K562 (cell line): ENCODE results near the gene YPEL1. TPM values are rescaled to one million over a fixed set of nuclear protein-coding genes. Genes with fewer than 3 reads are reported as not detected.
A peak's percentile ranks its signal among the peaks of the same experiment; 100 is the strongest.

Source experiments
- CHD1 ChIP-seq: fragments of 200-600 bp; sonication (generic); IDR thresholded peaks from one replicate; pipeline ENCODE4 v1.6.1; 2012; ENCODE audit warnings: mild to moderate bottlenecking, moderate library complexity, low read length, inconsistent platforms
- COPS2 ChIP-seq: fragments of 450-650 bp; conservative IDR thresholded peaks from 2 replicates; pipeline ENCODE4 v1.6.1; 2016; ENCODE audit warnings: mild to moderate bottlenecking, moderate library complexity
- FOXM1 ChIP-seq, 2 experiments: fragments of 450-650 bp in 1 of 2; sonication (generic) in 1 of 2; formaldehyde crosslinking in 1 of 2; IDR thresholded peaks; 2 replicates each; pipeline versions ENCODE4 v1.6.1 to v1.9.0; 2017 to 2022; ENCODE audit warnings: low read depth in 2 of 2, mild to moderate bottlenecking in 2 of 2, missing genetic modification reagents in 1 of 2, moderate library complexity in 1 of 2
- JUNB ChIP-seq: fragments of 450-650 bp; formaldehyde crosslinking; conservative IDR thresholded peaks from 2 replicates; pipeline ENCODE4 v1.4.0; 2020; ENCODE audit warnings: mild to moderate bottlenecking
- MYBL2 ChIP-seq, 2 experiments: fragments of 450-650 bp in 1 of 2; sonication (generic) in 1 of 2; formaldehyde crosslinking in 1 of 2; IDR thresholded peaks; 2 replicates each; pipeline versions ENCODE4 v1.6.1 to v1.8.1; 2017 to 2022; ENCODE audit warnings: borderline replicate concordance in 1 of 2, inconsistent platforms in 1 of 2, low read depth in 1 of 2, mild to moderate bottlenecking in 1 of 2, missing genetic modification reagents in 1 of 2, moderate library complexity in 1 of 2
- MYNN ChIP-seq, 2 experiments: sonication (generic); formaldehyde crosslinking in 1 of 2; IDR thresholded peaks; 2 replicates each; pipeline versions ENCODE4 v1.5.0 to v1.6.1; 2016 to 2020; ENCODE audit warnings: antibody characterized with exemption in 1 of 2, missing genetic modification reagents in 1 of 2
- NFIC ChIP-seq: fragments of 450-650 bp; IDR thresholded peaks from 2 replicates; pipeline ENCODE4 v1.6.1; 2017; ENCODE audit warnings: mild to moderate bottlenecking, inconsistent platforms
- RAD21 ChIP-seq, 2 experiments: fragments of 250-450 bp in 1 of 2; fragments of 450-650 bp in 1 of 2; sonication (Bioruptor Pico) in 1 of 2; formaldehyde crosslinking in 1 of 2; IDR thresholded peaks in 1 of 2; conservative IDR thresholded peaks in 1 of 2; 2 replicates each; pipeline versions ENCODE4 v1.4.0 to v1.8.0; 2020 to 2022; ENCODE audit warnings: mild to moderate bottlenecking in 2 of 2, moderate library complexity in 1 of 2
- TAF1 ChIP-seq: IDR thresholded peaks from 2 replicates; pipeline ENCODE4 v1.6.1; 2011; ENCODE audit warnings: mild to moderate bottlenecking, low read length, moderate library complexity; ENCODE audit not compliant: insufficient read depth, control insufficient read depth, severe bottlenecking; ENCODE audit errors: extremely low read depth
- XRCC4 ChIP-seq: IDR thresholded peaks from one replicate; pipeline ENCODE4 v1.6.1; 2011; ENCODE audit not compliant: insufficient read depth, insufficient read length; ENCODE audit errors: extremely low read depth
- ZFP36 ChIP-seq: fragments of 150-350 bp; IDR thresholded peaks from 2 replicates; pipeline ENCODE4 v1.6.1; 2018; ENCODE audit warnings: low read length, low read depth; ENCODE audit not compliant: partially characterized antibody
- ZKSCAN3 ChIP-seq: fragments of 250-450 bp; sonication (Bioruptor Pico); IDR thresholded peaks from 2 replicates; pipeline ENCODE4 v1.4.0; 2020
- ZNF124 ChIP-seq: sonication (generic); formaldehyde crosslinking; IDR thresholded peaks from 2 replicates; pipeline ENCODE4 v1.8.1; 2022; ENCODE audit warnings: missing genetic modification reagents
- ZNF282 ChIP-seq: sonication (generic); formaldehyde crosslinking; IDR thresholded peaks from 2 replicates; pipeline ENCODE4 v1.8.1; 2023; ENCODE audit warnings: missing genetic modification reagents
- ZNF347 ChIP-seq: fragments of 450-650 bp; formaldehyde crosslinking; IDR thresholded peaks from 2 replicates; pipeline ENCODE4 v1.4.0; 2020; ENCODE audit warnings: low read depth, mild to moderate bottlenecking, moderate library complexity
- ZNF354B ChIP-seq: fragments of 250-450 bp; sonication (Bioruptor Pico); IDR thresholded peaks from 2 replicates; pipeline ENCODE4 v1.4.0; 2020
- ZNF75A ChIP-seq: fragments of 450-650 bp; formaldehyde crosslinking; IDR thresholded peaks from 2 replicates; pipeline ENCODE4 v1.4.0; 2020; ENCODE audit warnings: mild to moderate bottlenecking
- polyA plus RNA-seq, 8 experiments: library from polyadenylated mRNA; depleted of rRNA in 4 of 8; stranded (reverse) in 5 of 8; unstranded in 3 of 8; fragments of >200 nt; fragmentation: Nextera tagmentation in 2 of 8; fragmentation: Illumina TruSeq in 1 of 8; extraction: Ambion mirVana in 2 of 8; extraction: Trizol in 1 of 8; gene quantifications; 2 replicates each; pipeline versions ENCODE4 v1.2.1 to v1.2.3, GENCODE V29; 2011 to 2014; ENCODE audit warnings: inconsistent platforms in 1 of 8, missing spikeins in 1 of 8
- total RNA-seq, 7 experiments: library from RNA; depleted of rRNA in 6 of 7; stranded (reverse); fragments of >200 nt in 6 of 7; fragmentation: Illumina TruSeq in 2 of 7; extraction: Trizol in 2 of 7; gene quantifications; 2 replicates each; pipeline versions ENCODE4 v1.2.1 to v1.2.3, GENCODE V29; 2011 to 2021; ENCODE audit warnings: low replicate concordance in 1 of 7
- TF ChIP-seq, protein P1 (sequence below): fragments of 250-450 bp; sonication (Bioruptor Pico); IDR thresholded peaks from 2 replicates; pipeline ENCODE4 v1.8.0; 2021; ENCODE audit warnings: moderate library complexity, mild to moderate bottlenecking, inconsistent platforms
- TF ChIP-seq, protein P2 (sequence below): fragments of 450-650 bp; IDR thresholded peaks from 2 replicates; pipeline ENCODE4 v1.7.1; 2018; ENCODE audit warnings: mild to moderate bottlenecking, low read depth; ENCODE audit not compliant: partially characterized antibody
- TF ChIP-seq, protein P3 (sequence below), 2 experiments: fragments of 450-650 bp; conservative IDR thresholded peaks; 2 replicates each; pipeline ENCODE4 v1.6.1; 2017; ENCODE audit warnings: mild to moderate bottlenecking in 2 of 2, moderate library complexity in 2 of 2
- TF ChIP-seq, protein P4 (sequence below): sonication (generic); formaldehyde crosslinking; IDR thresholded peaks from 2 replicates; pipeline ENCODE4 v1.9.0; 2022; ENCODE audit warnings: mild to moderate bottlenecking, missing genetic modification reagents

YPEL1 gene
- total and polyA plus RNA-seq, 9 of the 15 experiments (the other 6 are each of a cell fraction or from before 2014, with no cell fraction given) = 0.07 to 2.2 (median 0.46) TPM

DNA sequence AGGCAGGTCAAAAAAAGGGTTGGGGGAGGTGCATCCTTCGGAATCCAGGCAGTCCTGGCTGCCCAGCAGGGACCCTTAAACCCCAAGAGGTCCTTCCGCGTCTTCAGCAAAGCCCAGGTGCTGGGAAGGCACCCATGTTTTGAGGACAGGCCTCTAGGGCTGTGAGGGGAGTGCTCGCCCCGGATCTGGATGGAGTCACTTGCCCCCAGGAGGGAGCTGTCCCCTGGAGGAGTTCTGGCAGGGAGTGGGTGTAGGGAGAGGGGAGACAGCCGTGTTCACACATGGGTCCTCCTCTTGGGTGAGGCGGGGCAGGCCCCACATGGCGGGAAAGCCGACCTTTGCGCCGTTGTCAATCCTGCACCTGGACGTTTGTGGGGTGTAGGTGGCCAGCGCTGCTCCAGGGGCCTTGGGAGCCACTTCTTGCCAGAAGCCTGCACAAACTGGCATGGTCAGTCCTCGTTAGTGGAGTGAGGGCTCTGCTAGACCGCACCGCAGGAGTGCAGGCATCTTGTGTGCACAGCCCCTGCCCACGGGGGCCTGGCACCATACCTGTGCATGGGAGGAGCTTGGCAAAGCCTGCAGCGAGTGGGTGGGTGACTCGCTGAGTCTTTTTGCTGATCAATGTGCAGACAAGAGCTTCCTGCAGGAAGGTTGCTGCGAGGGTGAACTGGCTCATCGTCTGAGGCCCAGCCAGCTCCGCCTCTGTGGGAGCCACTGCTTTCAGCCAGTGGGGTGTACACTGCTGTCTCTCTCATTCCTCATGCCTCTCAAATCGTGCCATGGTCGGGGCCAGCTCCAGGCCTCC lies 53.8 kb downstream of the YPEL1 start (continued):
- TF ChIP-seq, protein P1, sequence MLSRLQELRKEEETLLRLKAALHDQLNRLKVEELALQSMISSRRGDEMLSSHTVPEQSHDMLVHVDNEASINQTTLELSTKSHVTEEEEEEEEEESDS (CRISPR knock-in tag) = no peak
- no peak for TF ChIP-seq TAF1
- TF ChIP-seq NFIC = 0 out of 2 replicates have a peak, but pooled peaks have one; percentile 17
- TF ChIP-seq COPS2 = no peak
- TF ChIP-seq ZNF282 (CRISPR knock-in tag) = 0 out of 2 replicates have a peak, but pooled peaks have one; percentile 5
- TF ChIP-seq, protein P2, sequence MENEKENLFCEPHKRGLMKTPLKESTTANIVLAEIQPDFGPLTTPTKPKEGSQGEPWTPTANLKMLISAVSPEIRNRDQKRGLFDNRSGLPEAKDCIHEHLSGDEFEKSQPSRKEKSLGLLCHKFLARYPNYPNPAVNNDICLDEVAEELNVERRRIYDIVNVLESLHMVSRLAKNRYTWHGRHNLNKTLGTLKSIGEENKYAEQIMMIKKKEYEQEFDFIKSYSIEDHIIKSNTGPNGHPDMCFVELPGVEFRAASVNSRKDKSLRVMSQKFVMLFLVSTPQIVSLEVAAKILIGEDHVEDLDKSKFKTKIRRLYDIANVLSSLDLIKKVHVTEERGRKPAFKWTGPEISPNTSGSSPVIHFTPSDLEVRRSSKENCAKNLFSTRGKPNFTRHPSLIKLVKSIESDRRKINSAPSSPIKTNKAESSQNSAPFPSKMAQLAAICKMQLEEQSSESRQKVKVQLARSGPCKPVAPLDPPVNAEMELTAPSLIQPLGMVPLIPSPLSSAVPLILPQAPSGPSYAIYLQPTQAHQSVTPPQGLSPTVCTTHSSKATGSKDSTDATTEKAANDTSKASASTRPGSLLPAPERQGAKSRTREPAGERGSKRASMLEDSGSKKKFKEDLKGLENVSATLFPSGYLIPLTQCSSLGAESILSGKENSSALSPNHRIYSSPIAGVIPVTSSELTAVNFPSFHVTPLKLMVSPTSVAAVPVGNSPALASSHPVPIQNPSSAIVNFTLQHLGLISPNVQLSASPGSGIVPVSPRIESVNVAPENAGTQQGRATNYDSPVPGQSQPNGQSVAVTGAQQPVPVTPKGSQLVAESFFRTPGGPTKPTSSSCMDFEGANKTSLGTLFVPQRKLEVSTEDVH = no peak
- TF ChIP-seq XRCC4 = no peak
- TF ChIP-seq, protein P3, sequence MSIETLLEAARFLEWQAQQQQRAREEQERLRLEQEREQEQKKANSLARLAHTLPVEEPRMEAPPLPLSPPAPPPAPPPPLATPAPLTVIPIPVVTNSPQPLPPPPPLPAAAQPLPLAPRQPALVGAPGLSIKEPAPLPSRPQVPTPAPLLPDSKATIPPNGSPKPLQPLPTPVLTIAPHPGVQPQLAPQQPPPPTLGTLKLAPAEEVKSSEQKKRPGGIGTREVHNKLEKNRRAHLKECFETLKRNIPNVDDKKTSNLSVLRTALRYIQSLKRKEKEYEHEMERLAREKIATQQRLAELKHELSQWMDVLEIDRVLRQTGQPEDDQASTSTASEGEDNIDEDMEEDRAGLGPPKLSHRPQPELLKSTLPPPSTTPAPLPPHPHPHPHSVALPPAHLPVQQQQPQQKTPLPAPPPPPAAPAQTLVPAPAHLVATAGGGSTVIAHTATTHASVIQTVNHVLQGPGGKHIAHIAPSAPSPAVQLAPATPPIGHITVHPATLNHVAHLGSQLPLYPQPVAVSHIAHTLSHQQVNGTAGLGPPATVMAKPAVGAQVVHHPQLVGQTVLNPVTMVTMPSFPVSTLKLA (conservative IDR thresholded peaks at IDR 0.05) = no peak
- TF ChIP-seq, protein P4, sequence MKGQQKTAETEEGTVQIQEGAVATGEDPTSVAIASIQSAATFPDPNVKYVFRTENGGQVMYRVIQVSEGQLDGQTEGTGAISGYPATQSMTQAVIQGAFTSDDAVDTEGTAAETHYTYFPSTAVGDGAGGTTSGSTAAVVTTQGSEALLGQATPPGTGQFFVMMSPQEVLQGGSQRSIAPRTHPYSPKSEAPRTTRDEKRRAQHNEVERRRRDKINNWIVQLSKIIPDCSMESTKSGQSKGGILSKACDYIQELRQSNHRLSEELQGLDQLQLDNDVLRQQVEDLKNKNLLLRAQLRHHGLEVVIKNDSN (CRISPR knock-in tag) = 0 out of 2 replicates have a peak, but pooled peaks have one; percentile 37
- TF ChIP-seq JUNB (CRISPR knock-in tag) = no peak
- TF ChIP-seq ZNF347 = no peak
- TF ChIP-seq CHD1 = peak; percentile 77
- TF ChIP-seq RAD21 (CRISPR knock-in tag; conservative IDR thresholded peaks at IDR 0.05 in 1 of 2, IDR thresholded peaks at IDR 0.05 in 1 of 2) = no peak
- no peak for TF ChIP-seq ZKSCAN3 (CRISPR knock-in tag)
- no peak for TF ChIP-seq ZNF75A (CRISPR knock-in tag)
- TF ChIP-seq MYBL2 (IDR thresholded peaks at IDR 0.05; ENCODE audit: low read depth) = no peak
- 0 out of 2 replicates have a peak, but pooled peaks have one; percentile 23 for TF ChIP-seq MYBL2 (CRISPR knock-in tag; IDR thresholded peaks at IDR 0.05; ENCODE audit: borderline replicate concordance)
- 0 out of 2 replicates have a peak, but pooled peaks have one; percentile 12 for TF ChIP-seq ZNF124 (CRISPR knock-in tag)
- TF ChIP-seq MYNN (IDR thresholded peaks at IDR 0.05) = no peak
- no peak for TF ChIP-seq MYNN (CRISPR knock-in tag; IDR thresholded peaks at IDR 0.05)
- no peak for TF ChIP-seq ZFP36
- TF ChIP-seq ZNF354B = no peak
- TF ChIP-seq FOXM1 (IDR thresholded peaks at IDR 0.05; ENCODE audit: low read depth) = no peak
- TF ChIP-seq FOXM1 (CRISPR knock-in tag; IDR thresholded peaks at IDR 0.05; ENCODE audit: low read depth) = 0 out of 2 replicates have a peak, but pooled peaks have one; percentile 59
